ENCODE results near the gene SMYD2.
"Not testable (repeated sequence)": the region's sequence is repeated elsewhere in the genome, so short reads cannot be mapped to it uniquely, and the experiment has no call there.

SMYD2 gene

GRCh38 chr1:214271174-214271858 lies 9.6 kb upstream of the SMYD2 start:
- no peak for DNase-seq (ENCODE audit: extremely low spot score)
- ChIA-PET CTCF (interaction anchor here (0.9 to 3.9 kb wide), 6 partner anchors 9 to 61 kb away, joined by 3 to 18 read pairs (median 8); no protein-coding TSS in a partner anchor), POLR2A (no interaction called here)
- no peak for TF ChIP-seq SP1 (IDR thresholded peaks at IDR 0.05)
- no peak for TF ChIP-seq ARNT (IDR thresholded peaks at IDR 0.05)
- no peak for TF ChIP-seq HDGF (IDR thresholded peaks at IDR 0.05; ENCODE audit: borderline replicate concordance)
- TF ChIP-seq NFRKB (IDR thresholded peaks at IDR 0.05): no peak
- TF ChIP-seq L3MBTL2 (conservative IDR thresholded peaks at IDR 0.05): no peak
- no peak for TF ChIP-seq SUZ12 (IDR thresholded peaks at IDR 0.05)
- TF ChIP-seq FOXM1 (IDR thresholded peaks at IDR 0.05; ENCODE audit: borderline replicate concordance): no peak
- TF ChIP-seq CTBP1 (IDR thresholded peaks at IDR 0.05; ENCODE audit: borderline replicate concordance): no peak
- no peak for TF ChIP-seq LEF1 (IDR thresholded peaks at IDR 0.05; ENCODE audit: borderline replicate concordance)
- TF ChIP-seq ZNF384 (IDR thresholded peaks at IDR 0.05): no peak
- TF ChIP-seq BHLHE40 (IDR thresholded peaks at IDR 0.05; ENCODE audit: borderline replicate concordance): no peak
- TF ChIP-seq PKNOX1 (IDR thresholded peaks at IDR 0.05): no peak
- no peak for TF ChIP-seq FOXA1 (IDR thresholded peaks at IDR 0.05)
- no peak for TF ChIP-seq TARDBP (IDR thresholded peaks at IDR 0.05)
- TF ChIP-seq FOXK2 (IDR thresholded peaks at IDR 0.05): no peak

GRCh38 chr1:214271995-214272731 lies 8.8 kb upstream of the SMYD2 start:
- ChIA-PET POLR2A (no interaction called here), CTCF (interaction anchor here (1.0 to 3.9 kb wide), 6 partner anchors 8 to 72 kb away, joined by 3 to 18 read pairs (median 8); no protein-coding TSS in a partner anchor)
- no peak for DNase-seq (ENCODE audit: extremely low spot score)
- TF ChIP-seq BHLHE40 (IDR thresholded peaks at IDR 0.05; ENCODE audit: borderline replicate concordance) (no peak), FOXM1 (IDR thresholded peaks at IDR 0.05; ENCODE audit: borderline replicate concordance) (no peak), CTBP1 (IDR thresholded peaks at IDR 0.05; ENCODE audit: borderline replicate concordance) (no peak), LEF1 (IDR thresholded peaks at IDR 0.05; ENCODE audit: borderline replicate concordance) (no peak), SUZ12 (IDR thresholded peaks at IDR 0.05) (no peak), HDGF (IDR thresholded peaks at IDR 0.05; ENCODE audit: borderline replicate concordance) (no peak), FOXA1 (IDR thresholded peaks at IDR 0.05) (no peak), TARDBP (IDR thresholded peaks at IDR 0.05) (no peak), NFRKB (IDR thresholded peaks at IDR 0.05) (no peak), PKNOX1 (IDR thresholded peaks at IDR 0.05) (no peak), SP1 (IDR thresholded peaks at IDR 0.05) (no peak)

GRCh38 chr1:214272964-214273533 lies 7.9 kb upstream of the SMYD2 start:
- POLR2A ChIA-PET: no interaction called here
- CTCF ChIA-PET: interaction anchor here (0.6 to 3.9 kb wide), 7 partner anchors 12 to 225 kb away, joined by 3 to 18 read pairs (median 6); no protein-coding TSS in a partner anchor
- DNase-seq (ENCODE audit: extremely low spot score): no peak
- TF ChIP-seq ARNT (IDR thresholded peaks at IDR 0.05) (no peak), FOXM1 (IDR thresholded peaks at IDR 0.05; ENCODE audit: borderline replicate concordance) (no peak), L3MBTL2 (conservative IDR thresholded peaks at IDR 0.05) (no peak), FOXA1 (IDR thresholded peaks at IDR 0.05) (no peak), SP1 (IDR thresholded peaks at IDR 0.05) (no peak), TARDBP (IDR thresholded peaks at IDR 0.05) (no peak), LEF1 (IDR thresholded peaks at IDR 0.05; ENCODE audit: borderline replicate concordance) (no peak), ZNF384 (IDR thresholded peaks at IDR 0.05) (no peak)

GRCh38 chr1:214275700-214276099 lies 5.3 kb upstream of the SMYD2 start:
- DNase-seq (ENCODE audit: extremely low spot score); POLR2A ChIA-PET: not testable (repeated sequence)
- CTCF ChIA-PET: interaction anchor here (1.0 to 2.1 kb wide), 3 partner anchors 14 to 53 kb away, joined by 3 to 9 read pairs (median 3); no protein-coding TSS in a partner anchor

GRCh38 chr1:214276786-214277185 lies 4.2 kb upstream of the SMYD2 start:
- CTCF ChIA-PET: interaction anchor here (0.6 to 2.1 kb wide), 5 partner anchors 15 to 55 kb away, joined by 3 to 9 read pairs (median 4); no protein-coding TSS in a partner anchor
- POLR2A ChIA-PET: no interaction called here
- TF ChIP-seq FOXM1 (IDR thresholded peaks at IDR 0.05; ENCODE audit: borderline replicate concordance): no peak
- peak; percentile 66 for TF ChIP-seq PKNOX1 (IDR thresholded peaks at IDR 0.05)
- no peak for DNase-seq (ENCODE audit: extremely low spot score)
